ENCODE measurements around the gene GRAMD1A. TPM values are rescaled to one million over a fixed set of nuclear protein-coding genes. Genes with fewer than 3 reads are reported as not detected.

The GRAMD1A gene
- total and polyA plus RNA-seq, 9 of the 15 experiments (the other 6 are each of a cell fraction or from before 2014, with no cell fraction given): 1.4 to 63.8 (median 38.5) TPM

GRCh38 chr19:35000647-35001501 is 751 bp downstream of the GRAMD1A start (continued):
- TF ChIP-seq CREB5 (CRISPR knock-in tag; IDR thresholded peaks at IDR 0.05): no peak
- TF ChIP-seq ZNF395 (CRISPR knock-in tag; IDR thresholded peaks at IDR 0.05): 0 out of 2 replicates have a peak, but pooled peaks have one; percentile 41
- TF ChIP-seq GABPB1 (CRISPR knock-in tag; IDR thresholded peaks at IDR 0.05): no peak
- no peak for TF ChIP-seq TCF3 (CRISPR knock-in tag; IDR thresholded peaks at IDR 0.05)
- TF ChIP-seq MAFK (IDR thresholded peaks at IDR 0.05; ENCODE audit: low read length): no peak
- no peak for TF ChIP-seq EWSR1 (IDR thresholded peaks at IDR 0.05; ENCODE audit: borderline replicate concordance, low read depth, partially characterized antibody)
- no peak for TF ChIP-seq ZMIZ1 (IDR thresholded peaks at IDR 0.05; ENCODE audit: low read depth in 2 of 2, low read length in 2 of 2)
- TF ChIP-seq FUS (optimal IDR thresholded peaks at IDR 0.05; ENCODE audit: low read depth, low read length): no peak
- TF ChIP-seq ZBTB8A (IDR thresholded peaks at IDR 0.05; ENCODE audit: partially characterized antibody): no peak
- TF ChIP-seq HDAC8 (tag; IDR thresholded peaks at IDR 0.05): no peak
- peak; percentile 57 for TF ChIP-seq ZBTB7A (IDR thresholded peaks at IDR 0.05; ENCODE audit: borderline replicate concordance, control insufficient read depth, low read depth, low read length)
- no peak for TF ChIP-seq FOXP1 (CRISPR knock-in tag; IDR thresholded peaks at IDR 0.05)
- TF ChIP-seq SOX6 (IDR thresholded peaks at IDR 0.05): no peak
- TF ChIP-seq ZZZ3 (IDR thresholded peaks at IDR 0.05): no peak
- TF ChIP-seq THAP7 (CRISPR knock-in tag; IDR thresholded peaks at IDR 0.05): no peak
- no peak for TF ChIP-seq CCNT2 (IDR thresholded peaks at IDR 0.05; ENCODE audit: borderline replicate concordance, extremely low read depth, insufficient read length, low read depth, low read length)
- TF ChIP-seq MEIS2 (IDR thresholded peaks at IDR 0.05; ENCODE audit: partially characterized antibody): no peak
- 0 out of 2 replicates have a peak, but pooled peaks have one; percentile 8 for TF ChIP-seq TEAD4 (IDR thresholded peaks at IDR 0.05; ENCODE audit: low read length)
- TF ChIP-seq TEAD4 (CRISPR knock-in tag; IDR thresholded peaks at IDR 0.05; ENCODE audit: borderline replicate concordance): no peak
- TF ChIP-seq KDM2B (CRISPR knock-in tag; IDR thresholded peaks at IDR 0.05): no peak
